ENCODE measurements around the gene CTTN. TPM values are rescaled to one million over a fixed set of nuclear protein-coding genes. Genes with fewer than 3 reads are reported as not detected.
"Not testable (repeated sequence)": the region's sequence is repeated elsewhere in the genome, so short reads cannot be mapped to it uniquely, and the experiment has no call there.

The CTTN gene
- total and polyA plus RNA-seq, 4 experiments from 2014 or later: 0.41 to 1.5 (median 0.58) TPM; not detected in 1

GRCh38 chr11:70381350-70381749 is 17.0 kb upstream of the CTTN start:
- no peaks in the 10 kb centered on the region for H3K27me3 Mint-ChIP-seq
- peaks cover 51 to 65% of the 10 kb centered on the region in 2 donors for H3K36me3 Mint-ChIP-seq
- Histone ChIP-seq H3K27me3 (ENCODE audit: insufficient read depth, low read length) (no peaks in the 10 kb centered on the region), H3K4me1 (ENCODE audit: insufficient read depth, low read length) (no peaks in the 10 kb centered on the region), H3K36me3 (ENCODE audit: insufficient read depth, low read length) (peaks cover 24% of the 10 kb centered on the region), H3K27ac (ENCODE audit: low read depth, low read length) (no peak overlapping the region), H3K9me3 (ENCODE audit: control insufficient read depth in 1 of 2, low read length in 2 of 2) (no peaks in the 10 kb centered on the region), H3K4me3 (ENCODE audit: low read length in 2 of 2) (no peak overlapping the region)
- H3K27ac Mint-ChIP-seq: no peak overlapping the region
- intact Hi-C loops (cut with micrococcal nuclease): no loop called here
- no peak overlapping the region for H3K4me3 Mint-ChIP-seq
- CTCF ChIA-PET (ENCODE audit: partially characterized antibody): no interaction called here
- H3K4me1 Mint-ChIP-seq: no peaks in the 10 kb centered on the region
- no peak for DNase-seq
- POLR2A ChIA-PET (ENCODE audit: partially characterized antibody): no interaction called here
- H3K9me3 Mint-ChIP-seq: no peaks in the 10 kb centered on the region

- DNase-seq: no peak
- no peaks in the 10 kb centered on the region for H3K4me1 Mint-ChIP-seq
- H3K27me3 Mint-ChIP-seq: no peaks in the 10 kb centered on the region
- H3K36me3 ChIP-seq (ENCODE audit: insufficient read depth, low read length): peaks cover 20% of the 10 kb centered on the region
- intact Hi-C loops (cut with micrococcal nuclease): no loop called here
- H3K36me3 Mint-ChIP-seq: peaks cover 45 to 59% of the 10 kb centered on the region in 2 donors
- no peaks in the 10 kb centered on the region for H3K9me3 ChIP-seq (ENCODE audit: control insufficient read depth in 1 of 2, low read length in 2 of 2)
- H3K9me3 Mint-ChIP-seq: no peaks in the 10 kb centered on the region
- H3K4me3 ChIP-seq (ENCODE audit: low read length in 2 of 2): no peak overlapping the region
- ChIA-PET CTCF (ENCODE audit: partially characterized antibody) (no interaction called here), POLR2A (ENCODE audit: partially characterized antibody) (no interaction called here)
- H3K27me3 ChIP-seq (ENCODE audit: insufficient read depth, low read length): no peaks in the 10 kb centered on the region
- no peak overlapping the region for H3K27ac ChIP-seq (ENCODE audit: low read depth, low read length)
- H3K4me3 Mint-ChIP-seq: no peak overlapping the region
- H3K4me1 ChIP-seq (ENCODE audit: insufficient read depth, low read length): no peaks in the 10 kb centered on the region
- peak overlapping the region in 1 of 7 donors; percentile 50 for H3K27ac Mint-ChIP-seq
Measured at GRCh38 chr11:70381872-70382861, 16.2 kb upstream of the CTTN start.

- H3K9me3 ChIP-seq (ENCODE audit: control insufficient read depth in 1 of 2, low read length in 2 of 2): no peaks in the 10 kb centered on the region
- peaks cover 0 to 3% (median 0%) of the 10 kb centered on the region in 8 donors for H3K9me3 Mint-ChIP-seq
- no peak overlapping the region for H3K4me3 ChIP-seq (ENCODE audit: low read length in 2 of 2)
- no peak overlapping the region for H3K27ac ChIP-seq (ENCODE audit: low read depth, low read length)
- H3K4me3 Mint-ChIP-seq: no peak overlapping the region
- intact Hi-C loops (cut with micrococcal nuclease): no loop called here
- ChIA-PET CTCF (ENCODE audit: partially characterized antibody) (no interaction called here), POLR2A (ENCODE audit: partially characterized antibody) (no interaction called here)
- DNase-seq: no peak
- H3K36me3 Mint-ChIP-seq: peaks cover 32 to 45% of the 10 kb centered on the region in 2 donors
- no peaks in the 10 kb centered on the region for H3K4me1 ChIP-seq (ENCODE audit: insufficient read depth, low read length)
- no peaks in the 10 kb centered on the region for H3K27me3 ChIP-seq (ENCODE audit: insufficient read depth, low read length)
- H3K4me1 Mint-ChIP-seq: no peaks in the 10 kb centered on the region
- H3K27me3 Mint-ChIP-seq: no peaks in the 10 kb centered on the region
- H3K36me3 ChIP-seq (ENCODE audit: insufficient read depth, low read length): peaks cover 14% of the 10 kb centered on the region
- no peak overlapping the region for H3K27ac Mint-ChIP-seq
Measured at GRCh38 chr11:70383664-70384565, 14.4 kb upstream of the CTTN start.

GRCh38 chr11:70384566-70385152 is 13.7 kb upstream of the CTTN start:
- peak overlapping the region in 1 of 7 donors; percentile 72 for H3K27ac Mint-ChIP-seq
- no peaks in the 10 kb centered on the region for H3K27me3 ChIP-seq (ENCODE audit: insufficient read depth, low read length)
- H3K4me1 Mint-ChIP-seq: no peaks in the 10 kb centered on the region
- H3K4me3 ChIP-seq (ENCODE audit: low read length in 2 of 2): no peak overlapping the region
- POLR2A ChIA-PET (ENCODE audit: partially characterized antibody): no interaction called here
- no peak overlapping the region for H3K27ac ChIP-seq (ENCODE audit: low read depth, low read length)
- intact Hi-C loops (cut with micrococcal nuclease): no loop called here
- no peaks in the 10 kb centered on the region for H3K4me1 ChIP-seq (ENCODE audit: insufficient read depth, low read length)
- peaks cover 0 to 3% of the 10 kb centered on the region in 2 donors for H3K27me3 Mint-ChIP-seq
- H3K4me3 Mint-ChIP-seq: no peak overlapping the region
- no peaks in the 10 kb centered on the region for H3K9me3 ChIP-seq (ENCODE audit: control insufficient read depth in 1 of 2, low read length in 2 of 2)
- peaks cover 32 to 44% of the 10 kb centered on the region in 2 donors for H3K36me3 Mint-ChIP-seq
- H3K9me3 Mint-ChIP-seq: peaks cover 0 to 3% (median 0%) of the 10 kb centered on the region in 8 donors
- no peak for DNase-seq
- CTCF ChIA-PET (ENCODE audit: partially characterized antibody): no interaction called here
- peaks cover 11% of the 10 kb centered on the region for H3K36me3 ChIP-seq (ENCODE audit: insufficient read depth, low read length)

GRCh38 chr11:70387564-70387963 is 10.8 kb upstream of the CTTN start:
- no peak overlapping the region for H3K4me3 ChIP-seq (ENCODE audit: low read length in 2 of 2)
- no peaks in the 10 kb centered on the region for H3K9me3 ChIP-seq (ENCODE audit: control insufficient read depth in 1 of 2, low read length in 2 of 2)
- no peaks in the 10 kb centered on the region for H3K4me1 ChIP-seq (ENCODE audit: insufficient read depth, low read length)
- no peaks in the 10 kb centered on the region for H3K27me3 ChIP-seq (ENCODE audit: insufficient read depth, low read length)
- ChIA-PET POLR2A (ENCODE audit: partially characterized antibody) (no interaction called here), CTCF (ENCODE audit: partially characterized antibody) (no interaction called here)
- no peak for DNase-seq
- peaks cover 2 to 5% of the 10 kb centered on the region in 2 donors for H3K27me3 Mint-ChIP-seq
- H3K4me3 Mint-ChIP-seq: no peak overlapping the region
- H3K27ac Mint-ChIP-seq: no peak overlapping the region
- H3K9me3 Mint-ChIP-seq: peaks cover 0 to 3% (median 0%) of the 10 kb centered on the region in 8 donors
- peaks cover 22 to 26% of the 10 kb centered on the region in 2 donors for H3K36me3 Mint-ChIP-seq
- no peak overlapping the region for H3K27ac ChIP-seq (ENCODE audit: low read depth, low read length)
- no peaks in the 10 kb centered on the region for H3K4me1 Mint-ChIP-seq
- no peaks in the 10 kb centered on the region for H3K36me3 ChIP-seq (ENCODE audit: insufficient read depth, low read length)
- intact Hi-C loops (cut with micrococcal nuclease): no loop called here

- Mint-ChIP-seq H3K27ac (no peak overlapping the region), H3K4me1 (no peaks in the 10 kb centered on the region), H3K27me3 (peaks cover 7 to 14% of the 10 kb centered on the region in 2 donors), H3K4me3 (no peak overlapping the region), H3K9me3 (peaks cover 0 to 3% (median 0%) of the 10 kb centered on the region in 8 donors), H3K36me3 (peaks cover 13 to 14% of the 10 kb centered on the region in 2 donors)
- no peaks in the 10 kb centered on the region for H3K9me3 ChIP-seq (ENCODE audit: control insufficient read depth in 1 of 2, low read length in 2 of 2)
- H3K27ac ChIP-seq (ENCODE audit: low read depth, low read length): no peak overlapping the region
- H3K36me3 ChIP-seq (ENCODE audit: insufficient read depth, low read length): no peaks in the 10 kb centered on the region
- POLR2A ChIA-PET (ENCODE audit: partially characterized antibody): no interaction called here
- CTCF ChIA-PET (ENCODE audit: partially characterized antibody): no interaction called here
- H3K4me3 ChIP-seq (ENCODE audit: low read length in 2 of 2): no peak overlapping the region
- no peak for DNase-seq
- no peaks in the 10 kb centered on the region for H3K4me1 ChIP-seq (ENCODE audit: insufficient read depth, low read length)
- intact Hi-C loops (cut with micrococcal nuclease): no loop called here
- H3K27me3 ChIP-seq (ENCODE audit: insufficient read depth, low read length): no peaks in the 10 kb centered on the region
Measured at GRCh38 chr11:70389201-70389600, 9.1 kb upstream of the CTTN start.

GRCh38 chr11:70390882-70391281 is 7.4 kb upstream of the CTTN start:
- H3K27ac ChIP-seq (ENCODE audit: low read depth, low read length); H3K9me3 ChIP-seq (ENCODE audit: control insufficient read depth in 1 of 2, low read length in 2 of 2); POLR2A ChIA-PET (ENCODE audit: partially characterized antibody); H3K27me3 ChIP-seq (ENCODE audit: insufficient read depth, low read length); DNase-seq; H3K27ac Mint-ChIP-seq; H3K9me3 Mint-ChIP-seq; H3K36me3 Mint-ChIP-seq; H3K4me3 Mint-ChIP-seq; H3K36me3 ChIP-seq (ENCODE audit: insufficient read depth, low read length); H3K4me1 Mint-ChIP-seq; CTCF ChIA-PET (ENCODE audit: partially characterized antibody); H3K4me3 ChIP-seq (ENCODE audit: low read length in 2 of 2); H3K4me1 ChIP-seq (ENCODE audit: insufficient read depth, low read length); intact Hi-C loops (cut with micrococcal nuclease): not testable (repeated sequence)
- H3K27me3 Mint-ChIP-seq: peaks cover 8 to 19% of the 10 kb centered on the region in 2 donors
